ENCODE results near the gene MTSS2.

The MTSS2 gene

GRCh38 chr16:70700101-70701020 lies 14.5 kb upstream of the MTSS2 start:
- DNase-seq (ENCODE audit: low read depth): no peak

- DNase-seq (ENCODE audit: low read depth): no peak
Observed at GRCh38 chr16:70699696-70700095, 13.8 kb upstream of the MTSS2 start.

GRCh38 chr16:70698901-70699300 lies 13.0 kb upstream of the MTSS2 start:
- DNase-seq (ENCODE audit: low read depth): no peak

- DNase-seq (ENCODE audit: low read depth): no peak
Observed at GRCh38 chr16:70697594-70698170, 11.8 kb upstream of the MTSS2 start.

GRCh38 chr16:70696952-70697593 lies 11.2 kb upstream of the MTSS2 start:
- DNase-seq (ENCODE audit: low read depth): no peak

- no peak for DNase-seq (ENCODE audit: low read depth)
Observed at GRCh38 chr16:70696355-70696754, 10.5 kb upstream of the MTSS2 start.

GRCh38 chr16:70695331-70696070 lies 9.6 kb upstream of the MTSS2 start:
- DNase-seq (ENCODE audit: low read depth): no peak

GRCh38 chr16:70694868-70695218 lies 9.0 kb upstream of the MTSS2 start:
- DNase-seq (ENCODE audit: low read depth): no peak

GRCh38 chr16:70694088-70694867 lies 8.4 kb upstream of the MTSS2 start:
- no peak for DNase-seq (ENCODE audit: low read depth)

GRCh38 chr16:70692873-70693671 lies 7.2 kb upstream of the MTSS2 start:
- no peak for DNase-seq (ENCODE audit: low read depth)

GRCh38 chr16:70692130-70692872 lies 6.4 kb upstream of the MTSS2 start:
- no peak for DNase-seq (ENCODE audit: low read depth)

- DNase-seq (ENCODE audit: low read depth): no peak
Observed at GRCh38 chr16:70691223-70692129, 5.6 kb upstream of the MTSS2 start.

GRCh38 chr16:70689970-70690891 lies 4.4 kb upstream of the MTSS2 start:
- no peak for DNase-seq (ENCODE audit: low read depth)

- DNase-seq (ENCODE audit: low read depth): no peak
Observed at GRCh38 chr16:70689035-70689969, 3.4 kb upstream of the MTSS2 start.

GRCh38 chr16:70688246-70688742 lies 2.4 kb upstream of the MTSS2 start:
- no peak for DNase-seq (ENCODE audit: low read depth)

GRCh38 chr16:70687671-70688245 lies 1.9 kb upstream of the MTSS2 start:
- DNase-seq (ENCODE audit: low read depth): no peak

Measured in T follicular helper cell (primary cell).